ENCODE measurements around the gene ACP4. TPM values are rescaled to one million over a fixed set of nuclear protein-coding genes. Genes with fewer than 3 reads are reported as not detected.

ACP4 gene
- total RNA-seq, 1 donor from 2014 or later: not detected

- TF ChIP-seq CTCF (conservative IDR thresholded peaks at IDR 0.05; ENCODE audit: low read depth, low read length): no peak
- no peak overlapping the region for H3K4me3 ChIP-seq (ENCODE audit: low read depth, low read length)
- no peak for DNase-seq (ENCODE audit: low read depth)
Observed at GRCh38 chr19:50796634-50797428, 6.6 kb downstream of the ACP4 start.

DNA sequence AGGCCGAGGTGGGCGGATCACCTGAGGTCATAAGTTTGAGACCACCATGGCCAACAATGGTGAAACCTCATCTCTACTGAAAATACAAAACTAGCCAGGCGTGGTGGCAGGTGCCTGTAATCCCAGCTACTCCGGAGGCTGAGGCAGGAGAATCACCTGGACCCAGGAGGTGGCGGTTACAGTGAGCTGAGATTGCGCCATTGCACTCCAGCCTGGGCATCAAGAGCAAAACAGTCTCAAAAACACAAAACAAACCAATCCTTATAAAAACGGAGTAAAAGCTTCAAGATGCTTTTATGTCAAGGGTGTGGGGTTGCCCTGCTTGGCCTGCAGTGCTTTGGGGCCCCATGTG, 7.2 kb downstream of the ACP4 start:
- H3K4me3 ChIP-seq (ENCODE audit: low read depth, low read length): no peak overlapping the region
- TF ChIP-seq CTCF (conservative IDR thresholded peaks at IDR 0.05; ENCODE audit: low read depth, low read length): no peak
- DNase-seq (ENCODE audit: low read depth): no peak

DNA sequence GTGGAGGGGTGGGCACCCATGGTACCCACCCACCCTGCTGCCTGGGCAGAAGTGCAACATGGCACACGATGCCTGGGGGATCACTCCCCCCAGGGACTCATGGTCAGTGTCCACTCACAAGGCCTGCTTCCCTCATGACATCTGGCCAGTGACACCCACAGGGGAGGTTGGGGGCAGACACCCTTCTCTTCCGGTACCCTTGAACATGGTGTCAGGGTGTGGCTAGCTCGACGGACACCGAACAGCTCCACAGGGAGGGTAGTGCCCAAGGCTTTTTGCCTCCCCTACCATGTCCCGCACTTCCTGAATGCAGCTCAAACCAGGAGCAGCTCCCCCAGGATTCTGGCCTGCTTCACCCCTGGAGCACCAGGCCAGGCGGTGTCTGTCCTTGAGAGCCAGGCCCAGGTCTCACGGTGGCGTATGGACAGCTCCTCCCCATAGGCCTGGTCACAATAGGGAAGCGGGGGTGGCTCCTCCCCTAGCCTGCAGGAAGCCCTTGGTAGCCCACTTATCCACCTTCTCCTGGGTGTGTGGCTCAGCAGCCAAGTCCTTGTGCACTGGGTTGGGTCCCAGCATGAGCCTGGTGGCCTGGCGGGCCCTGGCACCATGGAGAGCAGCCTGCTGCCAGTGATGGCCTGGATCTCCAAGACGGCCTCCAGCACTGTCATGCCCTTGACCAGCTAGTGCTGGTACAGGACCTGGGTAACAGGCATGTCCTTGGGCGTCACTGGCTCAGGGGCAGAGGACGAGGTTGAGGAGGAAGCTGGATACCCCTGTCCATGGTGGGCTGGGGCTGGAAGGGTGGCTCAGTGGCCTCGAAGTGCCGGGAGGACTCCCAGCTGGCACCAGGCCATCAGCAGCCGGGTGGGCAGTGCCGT, 7.8 kb downstream of the ACP4 start:
- no peak for DNase-seq (ENCODE audit: low read depth)
- no peak for TF ChIP-seq CTCF (conservative IDR thresholded peaks at IDR 0.05; ENCODE audit: low read depth, low read length)
- H3K4me3 ChIP-seq (ENCODE audit: low read depth, low read length): no peak overlapping the region

DNA sequence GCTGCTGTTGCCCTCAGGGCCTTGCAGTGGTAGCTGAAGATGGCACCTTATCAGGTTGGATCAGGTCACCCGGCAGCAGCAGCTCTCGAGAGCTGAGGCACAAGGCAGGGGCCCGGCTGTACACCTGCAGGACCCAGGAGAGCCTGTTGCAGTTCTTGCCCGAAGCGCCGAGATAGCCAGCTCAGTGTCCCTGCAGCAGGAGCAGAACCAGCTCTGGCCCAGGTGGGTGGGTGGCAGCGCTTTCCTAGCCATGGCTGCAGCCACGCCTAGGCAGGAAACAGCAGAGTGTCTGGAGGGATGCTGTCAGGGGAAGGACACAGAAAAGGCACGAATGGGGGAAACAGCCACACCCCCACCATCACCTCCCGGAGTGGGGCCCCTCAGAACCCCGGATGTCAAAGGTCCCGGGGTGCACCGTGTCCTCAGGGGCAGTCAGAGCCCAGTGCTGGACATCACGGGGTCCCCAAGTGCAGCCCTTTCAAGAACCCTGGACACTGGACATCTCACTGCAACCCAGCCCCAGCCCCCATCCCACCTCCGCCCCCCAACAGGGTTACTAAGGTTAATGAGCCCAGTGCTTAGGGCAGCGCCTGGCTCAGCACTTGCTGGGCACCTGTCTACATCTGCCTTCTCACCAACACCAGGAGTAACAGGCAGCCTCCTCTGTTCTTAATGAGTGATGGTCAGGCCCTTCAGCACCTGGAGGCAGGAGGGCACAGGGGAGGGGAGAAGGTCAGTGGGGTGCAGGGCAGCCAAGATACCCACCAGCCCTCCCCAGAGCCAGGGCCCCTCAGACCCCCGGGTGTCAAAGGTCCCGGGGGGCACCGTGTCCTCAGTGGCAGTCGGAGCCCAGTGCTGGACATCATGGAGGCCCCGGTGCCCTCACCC, 8.7 kb downstream of the ACP4 start:
- no peak overlapping the region for H3K4me3 ChIP-seq (ENCODE audit: low read depth, low read length)
- no peak for DNase-seq (ENCODE audit: low read depth)
- no peak for TF ChIP-seq CTCF (conservative IDR thresholded peaks at IDR 0.05; ENCODE audit: low read depth, low read length)

DNA sequence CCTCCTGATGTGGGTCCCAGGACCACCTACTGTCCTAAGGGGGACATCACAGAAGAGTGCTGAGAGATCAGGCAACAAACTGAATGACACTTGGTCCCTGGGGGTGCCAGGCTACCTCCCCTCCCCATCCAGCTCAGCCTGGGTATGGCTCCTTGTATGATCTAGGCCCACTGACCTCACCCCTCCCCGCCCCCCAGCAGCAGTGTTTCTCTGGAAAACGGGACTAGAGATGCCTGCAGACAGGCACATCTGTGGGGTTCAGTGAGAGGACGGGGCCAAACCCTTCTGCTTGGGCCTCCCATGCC, 9.3 kb downstream of the ACP4 start:
- TF ChIP-seq CTCF (conservative IDR thresholded peaks at IDR 0.05; ENCODE audit: low read depth, low read length): no peak
- H3K4me3 ChIP-seq (ENCODE audit: low read depth, low read length): no peak overlapping the region
- DNase-seq (ENCODE audit: low read depth): no peak

- DNase-seq (ENCODE audit: low read depth): no peak
- H3K4me3 ChIP-seq (ENCODE audit: low read depth, low read length): no peak overlapping the region
- TF ChIP-seq CTCF (conservative IDR thresholded peaks at IDR 0.05; ENCODE audit: low read depth, low read length): no peak
Observed at GRCh38 chr19:50801107-50801506, 10.9 kb downstream of the ACP4 start.

Data from epithelial cell of proximal tubule (primary cell).